ENCODE data around the gene SLC37A1.

DNA sequence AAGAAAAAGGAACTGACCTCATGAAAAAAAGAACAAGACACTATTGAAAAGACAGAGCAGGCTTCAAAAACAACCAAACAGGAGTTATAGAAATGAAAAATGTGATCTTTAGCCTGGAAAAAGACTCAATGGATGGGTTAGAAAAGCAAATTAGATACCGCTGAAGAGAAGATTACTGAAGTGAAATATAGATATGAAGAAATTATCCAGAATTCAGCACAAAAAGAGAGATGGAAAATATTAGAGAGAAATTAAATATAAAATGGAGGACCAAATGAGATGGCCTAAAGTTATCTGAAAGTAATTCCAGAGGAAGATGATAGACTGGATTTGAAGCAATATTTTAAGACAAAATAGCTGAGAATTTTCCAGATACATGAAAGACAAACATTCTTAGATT, 63.0 kb downstream of the SLC37A1 start:
- no peak for TF ChIP-seq EZH2 (IDR thresholded peaks at IDR 0.05; ENCODE audit: borderline replicate concordance, low read depth, low read length, poor library complexity, severe bottlenecking)
- TF ChIP-seq, protein P1, sequence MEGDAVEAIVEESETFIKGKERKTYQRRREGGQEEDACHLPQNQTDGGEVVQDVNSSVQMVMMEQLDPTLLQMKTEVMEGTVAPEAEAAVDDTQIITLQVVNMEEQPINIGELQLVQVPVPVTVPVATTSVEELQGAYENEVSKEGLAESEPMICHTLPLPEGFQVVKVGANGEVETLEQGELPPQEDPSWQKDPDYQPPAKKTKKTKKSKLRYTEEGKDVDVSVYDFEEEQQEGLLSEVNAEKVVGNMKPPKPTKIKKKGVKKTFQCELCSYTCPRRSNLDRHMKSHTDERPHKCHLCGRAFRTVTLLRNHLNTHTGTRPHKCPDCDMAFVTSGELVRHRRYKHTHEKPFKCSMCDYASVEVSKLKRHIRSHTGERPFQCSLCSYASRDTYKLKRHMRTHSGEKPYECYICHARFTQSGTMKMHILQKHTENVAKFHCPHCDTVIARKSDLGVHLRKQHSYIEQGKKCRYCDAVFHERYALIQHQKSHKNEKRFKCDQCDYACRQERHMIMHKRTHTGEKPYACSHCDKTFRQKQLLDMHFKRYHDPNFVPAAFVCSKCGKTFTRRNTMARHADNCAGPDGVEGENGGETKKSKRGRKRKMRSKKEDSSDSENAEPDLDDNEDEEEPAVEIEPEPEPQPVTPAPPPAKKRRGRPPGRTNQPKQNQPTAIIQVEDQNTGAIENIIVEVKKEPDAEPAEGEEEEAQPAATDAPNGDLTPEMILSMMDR (conservative IDR thresholded peaks at IDR 0.05; ENCODE audit: low read depth, low read length): no peak

Data from A673 (cell line).